Kidney epithelial cell (primary cell): Measurements from ENCODE around the gene HOTAIR. TPM values are rescaled to one million over a fixed set of nuclear protein-coding genes. Genes with fewer than 3 reads are reported as not detected.

ENCODE experiments used
- DNase-seq: peaks from one replicate; pipeline ENCODE4 v3.0.0-alpha.2; 2010; ENCODE audit warnings: low read depth
- H3K27me3 ChIP-seq: 2 replicates; pipeline ENCODE4 v1.6.0; 2011; ENCODE audit warnings: low read length; ENCODE audit not compliant: control insufficient read depth, insufficient read depth
- H3K36me3 ChIP-seq: 2 replicates; pipeline ENCODE4 v1.5.1; 2011; ENCODE audit warnings: low read length; ENCODE audit not compliant: control insufficient read depth, insufficient read depth
- H3K4me3 ChIP-seq: 2 replicates; pipeline ENCODE4 v1.5.1; 2011; ENCODE audit warnings: low read depth, mild to moderate bottlenecking, control low read depth, low read length
- CTCF ChIP-seq: IDR thresholded peaks from 2 replicates; pipeline ENCODE4 v1.5.1; 2011; ENCODE audit warnings: mild to moderate bottlenecking, moderate library complexity, low read length, control low read depth, inconsistent platforms; ENCODE audit not compliant: insufficient read depth, poor library complexity, severe bottlenecking
- total RNA-seq: library from RNA; depleted of rRNA; stranded (reverse); fragments of >200 nt; gene quantifications from 2 replicates; pipeline ENCODE4 v1.2.3, GENCODE V29; 2015

HOTAIR gene
- total RNA-seq, 1 donor from 2014 or later: 0.46 TPM

DNA sequence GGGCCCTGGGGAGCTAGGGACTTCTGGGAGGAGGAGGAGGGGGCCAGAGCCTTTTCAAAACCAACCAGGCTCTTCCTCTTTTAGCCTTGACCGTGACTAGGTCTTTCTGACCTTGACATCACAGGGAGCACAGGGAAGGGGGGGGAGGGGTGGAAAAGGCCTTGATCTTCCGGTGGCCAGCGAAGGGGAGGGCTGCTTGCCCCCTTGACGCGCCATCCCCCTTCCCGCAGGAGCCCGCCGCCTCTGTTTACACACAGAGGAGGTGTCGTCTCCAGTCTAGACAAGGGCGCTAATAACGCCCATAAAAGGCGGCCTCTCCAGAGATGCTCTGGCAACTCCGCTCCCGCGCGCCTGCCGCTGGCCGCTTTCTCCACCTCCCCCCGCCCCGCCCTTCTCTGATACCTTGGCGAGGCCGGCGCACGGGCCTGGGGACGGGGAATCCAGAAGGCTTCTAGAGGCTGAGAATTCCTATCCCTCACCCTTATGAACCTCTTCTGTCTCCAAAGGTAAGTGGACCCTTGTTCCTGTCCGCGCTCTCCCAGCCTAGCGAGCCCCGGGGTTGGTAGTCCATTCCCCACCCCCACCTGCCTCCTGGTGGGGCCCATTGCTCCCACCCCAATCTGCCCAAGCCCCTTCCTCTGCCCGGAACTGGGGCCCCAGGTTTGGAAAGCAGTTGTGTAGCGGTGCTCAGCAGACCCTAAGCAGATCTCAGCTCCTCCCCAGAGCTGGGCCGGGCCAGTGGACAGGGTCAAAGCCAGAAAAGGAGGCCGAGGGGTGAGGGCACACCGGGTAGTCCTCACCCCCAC is 24.9 kb downstream of the HOTAIR start:
- H3K4me3 ChIP-seq: no peak overlapping the region
- no peak for DNase-seq
- H3K27me3 ChIP-seq: peaks cover 91% of the 10 kb centered on the region
- TF ChIP-seq CTCF: no peak
- no peaks in the 10 kb centered on the region for H3K36me3 ChIP-seq

- no peak for DNase-seq
- H3K4me3 ChIP-seq: no peak overlapping the region
- H3K36me3 ChIP-seq: no peaks in the 10 kb centered on the region
- H3K27me3 ChIP-seq: peaks cover 89% of the 10 kb centered on the region
- TF ChIP-seq CTCF: no peak
Measured at GRCh38 chr12:53948650-53949593, 25.8 kb downstream of the HOTAIR start.

GRCh38 chr12:53947743-53948142 is 27.0 kb downstream of the HOTAIR start:
- DNase-seq: no peak
- H3K27me3 ChIP-seq: peaks cover 84% of the 10 kb centered on the region

DNA sequence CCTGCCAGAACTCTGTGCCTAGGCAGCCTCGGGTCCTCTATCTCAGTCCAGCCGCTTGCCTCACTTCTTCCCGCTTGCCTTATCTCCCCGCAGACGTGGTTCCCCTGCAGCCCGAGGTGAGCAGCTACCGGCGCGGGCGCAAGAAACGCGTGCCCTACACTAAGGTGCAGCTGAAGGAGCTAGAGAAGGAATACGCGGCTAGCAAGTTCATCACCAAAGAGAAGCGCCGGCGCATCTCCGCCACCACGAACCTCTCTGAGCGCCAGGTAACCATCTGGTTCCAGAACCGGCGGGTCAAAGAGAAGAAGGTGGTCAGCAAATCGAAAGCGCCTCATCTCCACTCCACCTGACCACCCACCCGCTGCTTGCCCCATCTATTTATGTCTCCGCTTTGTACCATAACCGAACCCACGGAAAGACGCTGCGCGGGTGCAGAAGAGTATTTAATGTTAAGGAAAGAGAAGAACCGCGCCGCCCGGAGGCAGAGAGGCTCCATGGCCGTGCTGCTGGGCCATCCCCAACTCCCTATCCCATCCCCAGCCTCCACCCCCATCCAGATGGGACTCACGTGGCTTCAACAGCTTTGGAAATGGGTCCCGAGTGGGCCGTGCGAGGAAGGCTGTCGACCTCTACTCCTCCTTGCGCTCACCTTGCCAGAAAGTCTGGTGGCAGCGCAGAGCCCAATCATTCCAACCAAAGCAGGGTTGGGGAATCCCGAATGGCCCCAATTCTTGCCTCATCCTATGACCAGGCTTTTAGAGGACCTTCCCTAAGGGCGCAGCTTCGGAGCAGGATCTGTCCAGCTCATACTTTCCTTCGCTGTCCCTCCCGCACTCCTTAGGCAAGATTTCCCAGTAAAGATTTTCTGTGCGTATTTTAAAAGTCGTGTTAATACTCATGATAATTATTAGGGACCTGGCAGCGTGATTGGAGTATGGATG is 29.6 kb downstream of the HOTAIR start:
- no peak for TF ChIP-seq CTCF
- Histone ChIP-seq H3K27me3 (peaks cover 77% of the 10 kb centered on the region), H3K36me3 (no peaks in the 10 kb centered on the region), H3K4me3 (no peak overlapping the region)
- DNase-seq: no peak

More at GRCh38 chr12:53947743-53948142, 27.0 kb downstream of the HOTAIR start:
- H3K36me3 ChIP-seq: no peaks in the 10 kb centered on the region
- no peak for TF ChIP-seq CTCF
- no peak overlapping the region for H3K4me3 ChIP-seq

DNA sequence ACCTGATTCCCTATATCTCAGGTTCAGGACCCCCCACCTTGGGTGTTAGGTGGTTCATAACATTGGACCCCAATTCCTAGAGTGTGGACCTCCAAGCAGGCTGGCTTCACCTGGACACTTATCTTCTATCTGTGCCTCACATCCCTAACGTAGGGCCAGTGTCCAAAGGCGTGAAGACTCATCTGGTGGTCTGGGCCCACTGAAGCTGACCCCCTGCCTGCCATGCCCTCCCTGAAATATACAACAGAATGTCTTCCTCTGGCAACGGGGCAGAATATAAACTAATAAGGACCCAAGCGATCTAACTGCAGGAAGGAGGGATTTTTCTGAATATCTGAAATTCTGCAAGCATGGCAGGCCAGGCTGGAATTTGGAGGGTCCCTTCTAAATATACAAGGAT is 30.5 kb downstream of the HOTAIR start:
- H3K36me3 ChIP-seq: no peaks in the 10 kb centered on the region
- no peak overlapping the region for H3K4me3 ChIP-seq
- no peak for TF ChIP-seq CTCF
- no peak for DNase-seq
- peaks cover 77% of the 10 kb centered on the region for H3K27me3 ChIP-seq
